Stimulated activated CD4-positive, alpha-beta T cell treated with anti-CD3 and anti-CD28 coated beads, Interleukin-4, amount 100 ng/mL, for 24 hours (primary cell): ENCODE data around the gene IRF5.
"Not testable (repeated sequence)": the region's sequence is repeated elsewhere in the genome, so short reads cannot be mapped to it uniquely, and the experiment has no call there.

Experiments used
- DNase-seq: peaks from one replicate; pipeline ENCODE4 v3.0.0-alpha.2; 2020

The IRF5 gene

GRCh38 chr7:128940494-128941322 is 3.0 kb downstream of the IRF5 start:
- no peak for DNase-seq

- DNase-seq = no peak
Observed at GRCh38 chr7:128941323-128941890, 3.7 kb downstream of the IRF5 start.

GRCh38 chr7:128941946-128942526 is 4.3 kb downstream of the IRF5 start:
- DNase-seq = no peak

GRCh38 chr7:128943251-128943650 is 5.5 kb downstream of the IRF5 start:
- DNase-seq = not testable (repeated sequence)

GRCh38 chr7:128944487-128945236 is 6.9 kb downstream of the IRF5 start:
- no peak for DNase-seq

GRCh38 chr7:128945668-128946366 is 8.1 kb downstream of the IRF5 start:
- no peak for DNase-seq

- no peak for DNase-seq
Observed at GRCh38 chr7:128946936-128947830, 9.5 kb downstream of the IRF5 start.

GRCh38 chr7:128947854-128948253 is 10.1 kb downstream of the IRF5 start:
- DNase-seq = no peak

- no peak for DNase-seq
Observed at GRCh38 chr7:128948312-128948973, 10.7 kb downstream of the IRF5 start.

- no peak for DNase-seq
Observed at GRCh38 chr7:128948976-128949760, 11.4 kb downstream of the IRF5 start.

GRCh38 chr7:128951296-128951695 is 13.6 kb downstream of the IRF5 start:
- DNase-seq = no peak

- DNase-seq = no peak
Observed at GRCh38 chr7:128954150-128954549, 16.4 kb downstream of the IRF5 start.

GRCh38 chr7:128954830-128955802 is 17.4 kb downstream of the IRF5 start:
- no peak for DNase-seq

- no peak for DNase-seq
Observed at GRCh38 chr7:128955981-128956380, 18.3 kb downstream of the IRF5 start.

- DNase-seq = no peak
Observed at GRCh38 chr7:128959296-128959695, 21.6 kb downstream of the IRF5 start.

- DNase-seq = no peak
Observed at GRCh38 chr7:128961030-128961659, 23.4 kb downstream of the IRF5 start.

GRCh38 chr7:128962899-128963298 is 25.2 kb downstream of the IRF5 start:
- DNase-seq = no peak

- DNase-seq = peak; percentile 64
Observed at GRCh38 chr7:128963327-128963757, 25.6 kb downstream of the IRF5 start.

- DNase-seq = no peak
Observed at GRCh38 chr7:128968624-128969023, 30.9 kb downstream of the IRF5 start.
